Measurements from ENCODE around the gene UNC93A. TPM values are rescaled to one million over a fixed set of nuclear protein-coding genes. Genes with fewer than 3 reads are reported as not detected.

Gene UNC93A
- total and polyA plus RNA-seq, 5 donors from 2014 or later: not detected

DNA sequence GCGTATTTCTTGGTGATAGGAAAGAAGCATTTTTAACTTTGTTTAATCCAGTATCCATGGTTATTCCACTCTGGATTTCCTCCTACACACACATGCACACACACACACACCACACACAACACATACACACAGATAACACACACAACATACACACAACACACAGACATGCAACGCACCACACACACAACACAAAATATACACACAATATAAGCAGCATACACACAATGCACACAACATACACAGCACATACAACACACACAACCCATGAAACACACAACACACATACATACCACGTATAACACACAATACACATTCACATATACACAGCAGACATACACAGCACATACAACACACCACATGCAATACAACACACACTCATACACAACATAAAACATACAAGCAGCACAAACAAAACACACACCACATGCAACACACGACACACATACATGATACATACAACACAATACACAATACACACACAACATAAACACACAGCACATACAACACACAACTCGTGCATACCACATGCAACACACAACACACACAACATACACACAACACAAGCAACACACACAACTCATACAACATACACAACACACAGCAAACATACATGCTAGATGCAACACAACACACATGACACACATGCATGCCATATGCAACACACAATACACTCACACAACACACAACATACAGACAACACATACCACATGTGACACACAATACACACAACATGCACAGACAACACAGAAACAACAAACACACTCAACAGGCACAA is 46.7 kb downstream of the UNC93A start:
- H3K4me1 ChIP-seq (ENCODE audit: control insufficient read depth, insufficient read depth, low read length, poor library complexity, severe bottlenecking): no peaks in the 10 kb centered on the region
- ATAC-seq (ENCODE audit: low read depth in 2 of 2) (no peak), DNase-seq (no peak)
- Mint-ChIP-seq H3K36me3 (no peaks in the 10 kb centered on the region), H3K4me1 (no peaks in the 10 kb centered on the region), H3K27ac (no peak overlapping the region), H3K4me3 (no peak overlapping the region), H3K9me3 (peaks cover 0 to 2% (median 0%) of the 10 kb centered on the region in 7 donors), H3K27me3 (no peaks in the 10 kb centered on the region)
- H3K36me3 ChIP-seq (ENCODE audit: control insufficient read depth, insufficient read depth, low read length): no peaks in the 10 kb centered on the region
- no peak overlapping the region for H3K27ac ChIP-seq (ENCODE audit: insufficient read depth, low read length, poor library complexity, severe bottlenecking)
- no peaks in the 10 kb centered on the region for H3K27me3 ChIP-seq (ENCODE audit: control insufficient read depth, insufficient read depth, low read length)
- no peak overlapping the region for H3K4me3 ChIP-seq (ENCODE audit: low read depth, low read length)
- H3K9me3 ChIP-seq (ENCODE audit: control insufficient read depth in 2 of 2, low read length in 2 of 2): no peaks in the 10 kb centered on the region

DNA sequence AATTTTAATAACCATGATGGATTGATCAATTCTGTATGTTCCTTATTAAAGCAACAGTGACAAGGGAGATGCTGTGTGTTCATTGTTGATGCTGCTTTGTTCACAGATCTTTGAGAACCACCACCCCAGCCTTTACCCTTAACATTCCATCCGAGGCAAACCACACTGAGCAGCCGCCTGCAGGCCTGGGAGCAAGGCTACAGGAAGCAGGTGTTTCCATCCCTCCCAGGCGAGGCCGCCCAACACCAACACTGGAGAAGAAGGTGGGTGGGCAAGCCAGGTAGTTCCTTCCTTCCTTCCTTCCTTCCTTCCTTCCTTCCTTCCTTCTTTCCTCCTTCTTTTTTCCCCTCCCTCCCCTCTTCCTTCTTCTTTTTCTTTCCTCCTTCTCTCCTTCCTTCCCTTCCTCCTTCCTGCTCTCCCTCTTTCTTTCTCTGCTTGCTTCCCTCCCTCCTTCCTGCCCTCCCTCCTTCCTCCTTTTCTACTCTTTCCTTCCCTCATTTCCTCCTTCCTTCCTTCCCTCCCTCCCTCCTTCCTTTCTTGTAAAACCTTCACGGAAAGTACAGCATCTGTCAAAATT is 47.5 kb downstream of the UNC93A start:
- DNase-seq (no peak), ATAC-seq (ENCODE audit: low read depth in 2 of 2) (no peak)
- Mint-ChIP-seq H3K27ac (no peak overlapping the region), H3K4me1 (no peaks in the 10 kb centered on the region), H3K9me3 (peaks cover 0 to 2% (median 0%) of the 10 kb centered on the region in 7 donors), H3K36me3 (no peaks in the 10 kb centered on the region), H3K27me3 (peaks cover 4% of the 10 kb centered on the region), H3K4me3 (no peak overlapping the region)
- Histone ChIP-seq H3K27me3 (ENCODE audit: control insufficient read depth, insufficient read depth, low read length) (no peaks in the 10 kb centered on the region), H3K4me3 (ENCODE audit: low read depth, low read length) (no peak overlapping the region), H3K36me3 (ENCODE audit: control insufficient read depth, insufficient read depth, low read length) (no peaks in the 10 kb centered on the region), H3K9me3 (ENCODE audit: control insufficient read depth in 2 of 2, low read length in 2 of 2) (no peaks in the 10 kb centered on the region), H3K4me1 (ENCODE audit: control insufficient read depth, insufficient read depth, low read length, poor library complexity, severe bottlenecking) (no peaks in the 10 kb centered on the region), H3K27ac (ENCODE audit: insufficient read depth, low read length, poor library complexity, severe bottlenecking) (no peak overlapping the region)

DNA sequence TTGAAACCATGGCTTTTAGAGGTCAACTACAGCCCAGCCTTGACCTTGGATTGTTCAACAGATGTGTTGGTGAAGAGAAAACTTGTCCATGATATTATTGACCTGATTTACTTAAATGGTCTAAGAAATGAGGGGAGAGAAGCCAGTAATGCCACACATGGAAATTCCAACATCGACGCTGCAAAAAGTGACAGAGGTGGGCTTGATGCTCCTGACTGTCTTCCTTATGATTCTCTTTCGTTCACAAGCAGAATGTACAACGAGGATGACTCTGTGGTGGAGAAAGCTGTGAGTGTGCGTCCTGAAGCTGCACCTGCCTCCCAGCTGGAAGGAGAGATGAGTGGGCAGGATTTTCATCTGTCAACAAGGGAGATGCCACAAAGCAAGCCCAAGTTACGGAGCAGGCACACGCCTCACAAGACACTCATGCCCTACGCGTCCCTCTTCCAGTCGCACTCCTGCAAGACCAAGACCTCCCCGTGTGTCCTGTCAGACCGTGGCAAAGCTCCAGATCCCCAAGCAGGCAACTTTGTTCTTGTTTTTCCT is 50.0 kb downstream of the UNC93A start:
- Mint-ChIP-seq H3K4me1 (no peaks in the 10 kb centered on the region), H3K27ac (peak overlapping the region in 1 of 3 donors; percentile 57), H3K27me3 (peaks cover 22% of the 10 kb centered on the region), H3K36me3 (no peaks in the 10 kb centered on the region), H3K9me3 (no peaks in the 10 kb centered on the region), H3K4me3 (no peak overlapping the region)
- Histone ChIP-seq H3K27ac (ENCODE audit: insufficient read depth, low read length, poor library complexity, severe bottlenecking) (no peak overlapping the region), H3K36me3 (ENCODE audit: control insufficient read depth, insufficient read depth, low read length) (no peaks in the 10 kb centered on the region), H3K27me3 (ENCODE audit: control insufficient read depth, insufficient read depth, low read length) (peaks cover 2% of the 10 kb centered on the region), H3K4me3 (ENCODE audit: low read depth, low read length) (no peak overlapping the region), H3K4me1 (ENCODE audit: control insufficient read depth, insufficient read depth, low read length, poor library complexity, severe bottlenecking) (no peaks in the 10 kb centered on the region), H3K9me3 (ENCODE audit: control insufficient read depth in 2 of 2, low read length in 2 of 2) (no peaks in the 10 kb centered on the region)
- DNase-seq (no peak), ATAC-seq (ENCODE audit: low read depth in 2 of 2) (no peak)

DNA sequence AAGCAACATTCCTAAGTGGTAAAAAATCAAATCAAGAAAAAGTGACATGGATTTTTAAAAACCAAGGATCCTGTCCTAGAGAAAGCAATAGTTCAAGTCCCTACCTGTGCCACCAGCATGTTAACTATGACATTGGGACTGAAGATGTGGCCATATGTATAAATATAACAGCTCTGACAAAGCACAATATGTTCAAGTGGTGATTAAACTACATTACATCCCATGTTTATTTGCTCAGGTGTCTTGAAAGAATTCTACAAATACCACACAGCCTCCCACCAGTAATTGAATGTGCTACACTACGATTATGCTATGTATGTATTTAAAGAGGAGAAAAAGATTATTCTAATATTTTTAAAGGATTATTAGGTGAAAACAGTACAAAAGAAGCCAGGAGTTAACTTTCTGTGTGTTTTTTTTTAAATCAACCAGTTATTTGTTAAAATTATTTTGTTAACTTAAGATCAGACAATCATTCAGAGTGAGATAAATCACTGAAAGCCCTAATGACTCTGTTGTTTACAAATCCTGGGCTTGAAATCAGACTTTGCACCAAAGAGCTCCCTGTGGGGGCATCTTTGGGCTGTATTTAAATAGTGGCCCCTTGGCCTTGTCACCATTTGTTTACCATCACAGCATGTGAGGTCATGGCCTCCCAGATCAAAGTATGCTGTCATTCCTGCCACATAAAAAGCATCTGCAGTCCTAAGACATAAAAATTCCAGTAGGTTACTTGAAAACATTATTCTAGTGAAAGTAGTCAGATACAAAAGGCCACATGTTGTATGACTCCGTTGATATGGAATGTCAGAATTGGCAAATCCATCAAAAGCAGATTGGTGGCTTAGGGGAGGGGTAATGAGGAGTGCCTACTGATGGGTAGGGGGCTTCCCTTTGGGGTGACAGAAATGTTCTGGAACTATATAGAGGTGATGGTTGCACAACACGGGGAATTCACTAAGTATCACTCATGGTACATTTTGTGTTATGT is 50.8 kb downstream of the UNC93A start:
- Mint-ChIP-seq H3K4me1 (no peaks in the 10 kb centered on the region), H3K9me3 (no peaks in the 10 kb centered on the region), H3K27me3 (peaks cover 27% of the 10 kb centered on the region), H3K36me3 (no peaks in the 10 kb centered on the region), H3K27ac (no peak overlapping the region), H3K4me3 (no peak overlapping the region)
- Histone ChIP-seq H3K27ac (ENCODE audit: insufficient read depth, low read length, poor library complexity, severe bottlenecking) (no peak overlapping the region), H3K27me3 (ENCODE audit: control insufficient read depth, insufficient read depth, low read length) (peaks cover 4% of the 10 kb centered on the region), H3K4me1 (ENCODE audit: control insufficient read depth, insufficient read depth, low read length, poor library complexity, severe bottlenecking) (no peaks in the 10 kb centered on the region), H3K36me3 (ENCODE audit: control insufficient read depth, insufficient read depth, low read length) (no peaks in the 10 kb centered on the region), H3K4me3 (ENCODE audit: low read depth, low read length) (no peak overlapping the region), H3K9me3 (ENCODE audit: control insufficient read depth in 2 of 2, low read length in 2 of 2) (no peaks in the 10 kb centered on the region)
- no peak for ATAC-seq (ENCODE audit: low read depth in 2 of 2)
- DNase-seq: no peak

DNA sequence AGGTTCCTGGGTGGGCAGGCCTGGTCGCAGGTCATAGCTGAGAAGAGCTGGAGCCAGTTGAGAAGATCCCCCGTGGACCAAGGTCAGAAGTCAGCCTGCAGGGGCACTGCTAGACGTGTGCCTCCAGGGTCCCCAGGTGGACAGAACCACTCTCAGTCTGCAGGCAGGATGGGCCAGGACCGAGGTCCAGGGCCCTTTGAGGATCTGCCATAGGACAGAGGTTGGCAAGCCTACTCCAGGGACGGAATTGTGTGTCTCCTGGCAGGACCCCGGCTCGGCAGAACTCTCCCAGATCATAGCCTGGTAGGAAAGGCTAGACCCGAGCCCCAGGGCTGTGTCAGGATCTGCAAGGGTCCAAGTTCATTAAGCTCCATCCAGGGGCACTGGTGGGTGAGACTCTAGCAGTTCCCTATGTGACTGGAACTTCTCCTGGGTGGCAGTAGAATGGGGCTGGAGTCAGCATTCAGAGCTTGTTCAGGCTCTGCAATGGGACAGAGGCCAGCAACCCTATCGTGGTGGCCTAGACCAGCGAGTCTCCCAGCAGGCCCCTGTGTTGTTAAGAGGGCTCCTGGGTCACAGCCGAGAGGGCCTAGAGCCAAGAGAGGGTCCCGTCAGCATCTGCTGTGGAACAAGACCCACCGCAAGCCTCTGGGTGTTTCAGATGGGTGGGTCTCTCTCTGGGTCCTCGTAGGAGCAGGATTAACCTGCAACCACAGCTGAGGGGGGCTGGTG is 51.9 kb downstream of the UNC93A start:
- Mint-ChIP-seq H3K27ac (no peak overlapping the region), H3K4me3 (no peak overlapping the region)
- no peak for ATAC-seq (ENCODE audit: low read depth in 2 of 2)

DNA sequence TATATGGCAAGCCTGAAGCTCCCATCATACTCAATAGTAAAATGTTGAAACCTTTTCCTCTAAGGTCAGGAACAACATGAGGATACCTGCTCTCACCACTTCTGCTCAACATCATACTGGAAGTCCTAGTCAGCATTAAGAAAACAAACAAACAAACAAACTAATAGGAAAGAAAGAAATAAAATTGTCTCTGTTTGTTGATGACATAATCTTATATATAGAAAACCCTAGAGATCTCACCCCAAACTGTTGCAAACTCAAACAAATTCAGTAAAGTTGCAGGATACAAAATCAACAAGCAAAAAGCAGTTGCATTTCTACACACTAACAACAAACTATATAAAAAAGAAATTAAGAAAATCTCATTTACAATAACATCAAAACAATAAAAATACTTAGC is 54.2 kb downstream of the UNC93A start:
- Histone ChIP-seq H3K27me3 (ENCODE audit: control insufficient read depth, insufficient read depth, low read length) (peaks cover 4% of the 10 kb centered on the region), H3K36me3 (ENCODE audit: control insufficient read depth, insufficient read depth, low read length) (no peaks in the 10 kb centered on the region), H3K9me3 (ENCODE audit: control insufficient read depth in 2 of 2, low read length in 2 of 2) (no peaks in the 10 kb centered on the region), H3K27ac (ENCODE audit: insufficient read depth, low read length, poor library complexity, severe bottlenecking) (no peak overlapping the region), H3K4me1 (ENCODE audit: control insufficient read depth, insufficient read depth, low read length, poor library complexity, severe bottlenecking) (peaks cover 5% of the 10 kb centered on the region), H3K4me3 (ENCODE audit: low read depth, low read length) (no peak overlapping the region)
- Mint-ChIP-seq H3K27me3 (peaks cover 57% of the 10 kb centered on the region), H3K4me3 (no peak overlapping the region), H3K36me3 (no peaks in the 10 kb centered on the region), H3K4me1 (peaks cover 0 to 10% (median 6%) of the 10 kb centered on the region in 4 donors), H3K27ac (no peak overlapping the region), H3K9me3 (no peaks in the 10 kb centered on the region)
- ATAC-seq (ENCODE audit: low read depth in 2 of 2) (no peak), DNase-seq (no peak)

More for the DNA sequence above, 51.9 kb downstream of the UNC93A start:
- Mint-ChIP-seq H3K9me3 (no peaks in the 10 kb centered on the region), H3K27me3 (peaks cover 38% of the 10 kb centered on the region), H3K4me1 (no peaks in the 10 kb centered on the region), H3K36me3 (no peaks in the 10 kb centered on the region)
- H3K4me3 ChIP-seq (ENCODE audit: low read depth, low read length): no peak overlapping the region
- H3K27me3 ChIP-seq (ENCODE audit: control insufficient read depth, insufficient read depth, low read length): peaks cover 4% of the 10 kb centered on the region
- no peak overlapping the region for H3K27ac ChIP-seq (ENCODE audit: insufficient read depth, low read length, poor library complexity, severe bottlenecking)
- H3K36me3 ChIP-seq (ENCODE audit: control insufficient read depth, insufficient read depth, low read length): no peaks in the 10 kb centered on the region
- no peaks in the 10 kb centered on the region for H3K9me3 ChIP-seq (ENCODE audit: control insufficient read depth in 2 of 2, low read length in 2 of 2)
- no peaks in the 10 kb centered on the region for H3K4me1 ChIP-seq (ENCODE audit: control insufficient read depth, insufficient read depth, low read length, poor library complexity, severe bottlenecking)
- DNase-seq: no peak

DNA sequence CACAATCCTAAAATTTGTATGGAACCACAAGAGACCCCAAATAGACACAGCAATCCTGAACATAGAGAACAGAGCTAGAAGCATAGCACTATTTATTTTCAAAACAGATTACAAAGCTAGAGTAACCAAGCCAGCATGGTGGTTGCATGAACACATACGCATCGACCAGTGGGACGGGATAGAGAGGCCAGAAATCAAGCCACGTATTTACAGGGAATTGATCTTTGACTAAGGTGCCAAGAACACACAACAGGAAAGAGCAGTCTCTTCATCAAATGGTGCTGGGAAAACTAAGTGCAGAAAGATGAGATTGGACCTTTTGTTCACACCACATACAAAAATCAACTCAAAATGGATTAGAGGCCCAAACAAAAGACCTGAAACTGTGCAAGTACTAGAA is 54.8 kb downstream of the UNC93A start:
- Mint-ChIP-seq H3K36me3 (no peaks in the 10 kb centered on the region), H3K4me3 (no peak overlapping the region), H3K27me3 (peaks cover 58% of the 10 kb centered on the region)

More for the DNA sequence above, 54.8 kb downstream of the UNC93A start:
- ATAC-seq (ENCODE audit: low read depth in 2 of 2): no peak
- no peak overlapping the region for H3K27ac Mint-ChIP-seq
- DNase-seq: no peak
- Histone ChIP-seq H3K4me1 (ENCODE audit: control insufficient read depth, insufficient read depth, low read length, poor library complexity, severe bottlenecking) (peaks cover 11% of the 10 kb centered on the region), H3K9me3 (ENCODE audit: control insufficient read depth in 2 of 2, low read length in 2 of 2) (no peaks in the 10 kb centered on the region), H3K27ac (ENCODE audit: insufficient read depth, low read length, poor library complexity, severe bottlenecking) (no peak overlapping the region), H3K27me3 (ENCODE audit: control insufficient read depth, insufficient read depth, low read length) (peaks cover 4% of the 10 kb centered on the region), H3K36me3 (ENCODE audit: control insufficient read depth, insufficient read depth, low read length) (no peaks in the 10 kb centered on the region), H3K4me3 (ENCODE audit: low read depth, low read length) (no peak overlapping the region)
- peaks cover 0 to 15% (median 6%) of the 10 kb centered on the region in 4 donors for H3K4me1 Mint-ChIP-seq
- H3K9me3 Mint-ChIP-seq: no peaks in the 10 kb centered on the region

All from CD4-positive, CD25-positive, alpha-beta regulatory T cell (primary cell).